Left ventricle myocardium inferior (tissue), 1 donor: ENCODE results near the gene CDK5R1. TPM values are rescaled to one million over a fixed set of nuclear protein-coding genes. Genes with fewer than 3 reads are reported as not detected.

Experiments
- DNase-seq: peaks from one replicate; pipeline ENCODE4 v3.0.0-alpha.2; 2020
- H3K27ac ChIP-seq: fragments of 200-600 bp; replicated peaks from 2 replicates; pipeline ENCODE4 v1.8.0; 2021
- H3K27me3 ChIP-seq: fragments of 200-600 bp; 2 replicates; pipeline ENCODE4 v1.8.0; 2021; ENCODE audit warnings: low read depth
- H3K36me3 ChIP-seq: fragments of 200-600 bp; 2 replicates; pipeline ENCODE4 v1.8.0; 2021
- H3K4me1 ChIP-seq: fragments of 200-600 bp; 2 replicates; pipeline ENCODE4 v1.8.0; 2021
- H3K4me3 ChIP-seq: fragments of 200-600 bp; 2 replicates; pipeline ENCODE4 v1.8.0; 2021; ENCODE audit warnings: mild to moderate bottlenecking, moderate library complexity
- H3K9me3 ChIP-seq: fragments of 200-600 bp; replicated peaks from 2 replicates; pipeline ENCODE4 v1.8.0; 2021
- CTCF ChIP-seq: fragments of 200-600 bp; IDR thresholded peaks from 2 replicates; pipeline ENCODE4 v1.8.0; 2021; ENCODE audit warnings: antibody characterized with exemption, mild to moderate bottlenecking, borderline replicate concordance
- intact Hi-C: fragments of 100-400 bp; cut with micrococcal nuclease; formaldehyde crosslinking; loops from one replicate; pipeline ENCODE4 v1.11.0; 2022
- total RNA-seq: library from RNA; stranded (reverse); fragmentation: NEBNext Ultra II Directional; extraction: Animal tissue kit (Norgen Biotek cat#: 25700); gene quantifications from one replicate; pipeline ENCODE4 v1.2.1, GENCODE V29; 2021
- donor health status: DM: no; HTN: yes; CAD: no; lungs with severe emphysema.

The CDK5R1 gene
- total RNA-seq, 1 donor from 2014 or later = 1.5 TPM

- no peaks in the 10 kb centered on the region for H3K9me3 ChIP-seq
- no peak overlapping the region for H3K27ac ChIP-seq
- H3K27me3 ChIP-seq = no peaks in the 10 kb centered on the region
- intact Hi-C loops = no loop called here
- DNase-seq = no peak
- no peak for TF ChIP-seq CTCF
- H3K4me1 ChIP-seq = peaks cover 42% of the 10 kb centered on the region
- H3K4me3 ChIP-seq = no peak overlapping the region
- no peaks in the 10 kb centered on the region for H3K36me3 ChIP-seq
Observed at GRCh38 chr17:32490101-32490482, 3.3 kb downstream of the CDK5R1 start.

- intact Hi-C loops = no loop called here
- no peaks in the 10 kb centered on the region for H3K36me3 ChIP-seq
- H3K27ac ChIP-seq = no peak overlapping the region
- H3K4me3 ChIP-seq = no peak overlapping the region
- no peaks in the 10 kb centered on the region for H3K27me3 ChIP-seq
- no peak for TF ChIP-seq CTCF
- no peaks in the 10 kb centered on the region for H3K9me3 ChIP-seq
- no peak for DNase-seq
- H3K4me1 ChIP-seq = peaks cover 45% of the 10 kb centered on the region
Observed at GRCh38 chr17:32491371-32492263, 4.8 kb downstream of the CDK5R1 start.

- no peak for TF ChIP-seq CTCF
- DNase-seq = no peak
- Histone ChIP-seq H3K36me3 (no peaks in the 10 kb centered on the region), H3K9me3 (no peaks in the 10 kb centered on the region), H3K4me3 (no peak overlapping the region), H3K27ac (no peak overlapping the region), H3K27me3 (no peaks in the 10 kb centered on the region), H3K4me1 (peaks cover 48% of the 10 kb centered on the region)
- intact Hi-C loops = no loop called here
Observed at GRCh38 chr17:32492264-32492589, 5.4 kb downstream of the CDK5R1 start.

- Histone ChIP-seq H3K36me3 (no peaks in the 10 kb centered on the region), H3K9me3 (no peaks in the 10 kb centered on the region), H3K4me3 (no peak overlapping the region), H3K4me1 (peaks cover 43% of the 10 kb centered on the region), H3K27me3 (no peaks in the 10 kb centered on the region), H3K27ac (no peak overlapping the region)
- TF ChIP-seq CTCF = no peak
- intact Hi-C loops = no loop called here
- no peak for DNase-seq
Observed at GRCh38 chr17:32492648-32493289, 6.0 kb downstream of the CDK5R1 start.

GRCh38 chr17:32493571-32493970 is 6.8 kb downstream of the CDK5R1 start:
- H3K27ac ChIP-seq = no peak overlapping the region
- intact Hi-C loops = no loop called here
- H3K36me3 ChIP-seq = no peaks in the 10 kb centered on the region
- no peak overlapping the region for H3K4me3 ChIP-seq
- no peaks in the 10 kb centered on the region for H3K9me3 ChIP-seq
- no peak for TF ChIP-seq CTCF
- no peak for DNase-seq
- peaks cover 40% of the 10 kb centered on the region for H3K4me1 ChIP-seq
- H3K27me3 ChIP-seq = no peaks in the 10 kb centered on the region
